NCI-H146 treated with DMSO at 0.1 percent for 48 hours (cell line): ENCODE data around the gene WWTR1.

Experiments used
- DNase-seq: peaks from one replicate; lab custom pipeline; 2025; ENCODE audit not compliant: unreplicated experiment; lab: John Stamatoyannopoulos, UW

The WWTR1 gene

GRCh38 chr3:149571381-149571780, 86.4 kb downstream of the WWTR1 start:
- DNase-seq: no peak

GRCh38 chr3:149570016-149570415, 87.8 kb downstream of the WWTR1 start:
- no peak for DNase-seq

DNA sequence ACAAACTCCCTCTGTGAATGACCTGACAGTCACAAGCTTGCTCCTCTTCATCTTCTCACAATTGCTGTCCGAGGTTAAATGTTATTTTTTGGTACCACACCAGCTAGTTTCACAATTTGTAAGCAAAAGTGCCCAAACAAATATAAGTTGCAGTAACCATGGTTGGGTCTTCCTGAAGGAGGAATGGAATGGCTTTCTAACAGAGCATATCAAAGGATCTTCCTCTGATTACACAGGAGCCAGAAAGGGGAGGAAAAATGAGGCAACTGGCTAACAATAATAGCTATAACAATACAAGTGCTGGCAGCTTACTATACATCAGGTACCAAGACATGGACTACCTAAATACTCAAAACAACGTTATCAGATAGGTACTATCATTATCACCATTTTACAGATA, 90.4 kb downstream of the WWTR1 start:
- no peak for DNase-seq

GRCh38 chr3:149566292-149566975, 91.4 kb downstream of the WWTR1 start:
- DNase-seq: no peak

GRCh38 chr3:149564079-149564478, 93.7 kb downstream of the WWTR1 start:
- DNase-seq: no peak

DNA sequence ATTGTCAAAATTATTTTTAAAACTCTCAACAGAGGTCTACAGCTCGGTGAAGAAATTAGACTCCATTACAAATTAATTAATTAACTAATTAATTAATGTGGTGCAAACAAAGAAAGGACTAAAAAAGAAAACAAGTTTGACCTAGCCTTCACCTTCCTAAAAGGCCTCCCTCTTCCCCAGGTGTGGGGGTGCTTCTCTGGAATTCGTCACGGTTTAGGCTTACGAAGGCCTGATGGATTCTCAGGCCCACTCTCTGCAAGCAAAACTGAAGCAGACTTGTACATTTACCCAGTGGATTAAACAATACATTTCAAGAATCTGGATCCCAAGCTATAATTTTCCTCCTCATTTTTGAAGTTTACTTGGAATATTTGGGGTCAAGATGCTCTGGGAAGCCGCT, 94.7 kb downstream of the WWTR1 start:
- DNase-seq: no peak

DNA sequence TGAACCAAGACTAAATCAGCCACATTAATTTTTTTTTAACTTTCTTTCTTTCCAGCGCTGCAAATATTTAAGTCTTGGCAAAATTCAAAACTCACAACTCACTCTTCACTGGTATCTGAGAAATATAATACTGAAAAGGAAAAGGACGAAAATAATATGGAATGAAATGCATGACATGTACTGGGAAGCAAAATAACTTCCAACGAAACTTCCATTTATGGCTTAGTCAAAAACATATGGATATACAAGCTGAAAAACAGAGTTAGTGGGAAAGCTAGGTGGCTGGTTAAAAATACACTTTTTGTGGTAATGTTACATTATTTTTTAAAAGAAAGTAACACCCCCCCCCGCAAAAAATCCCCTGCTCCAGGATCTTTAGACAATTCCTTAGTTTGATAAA, 97.2 kb downstream of the WWTR1 start:
- no peak for DNase-seq

DNA sequence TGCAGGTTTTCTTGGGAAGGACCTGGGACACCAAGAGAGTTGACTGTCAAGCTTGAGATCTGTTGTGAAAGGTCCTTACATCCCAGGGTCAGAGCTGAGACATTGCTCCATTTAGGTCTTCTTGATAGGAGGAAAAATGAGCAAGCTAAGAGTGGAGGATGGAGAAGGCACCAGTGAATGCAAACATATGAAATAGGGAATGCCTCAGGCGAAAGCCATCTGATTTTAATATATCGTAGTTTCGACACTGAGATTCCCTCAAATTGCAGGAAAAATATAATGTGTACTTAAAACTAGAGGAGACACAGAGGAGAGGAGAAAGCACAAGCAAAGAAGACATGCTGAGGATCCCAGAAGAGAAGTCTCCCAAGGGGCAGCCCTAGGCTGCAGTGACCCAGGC, 97.8 kb downstream of the WWTR1 start:
- no peak for DNase-seq

DNA sequence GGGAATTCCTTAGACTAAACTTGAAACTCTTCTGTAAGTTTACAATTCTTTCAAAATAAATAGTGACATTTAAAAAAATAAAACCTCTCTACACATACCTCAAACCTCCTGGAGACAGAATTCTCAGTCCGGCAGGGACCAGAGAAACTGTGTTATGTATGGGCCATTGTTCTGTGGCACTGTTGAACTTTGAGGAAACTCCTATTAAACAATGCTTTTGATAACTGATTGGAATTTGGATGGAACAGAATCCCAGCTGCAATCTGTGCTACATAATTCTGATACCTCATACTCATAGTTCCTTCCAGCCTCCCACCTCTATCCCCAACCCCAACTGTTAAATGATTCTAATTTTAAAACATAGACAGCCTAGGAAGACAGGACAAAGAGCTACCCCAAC, 98.3 kb downstream of the WWTR1 start:
- DNase-seq: no peak

- DNase-seq: no peak
Observed at GRCh38 chr3:149555927-149556326, 101.9 kb downstream of the WWTR1 start.

- DNase-seq: no peak
Observed at GRCh38 chr3:149554826-149555225, 103.0 kb downstream of the WWTR1 start.

- DNase-seq: no peak
Observed at GRCh38 chr3:149553781-149554451, 103.9 kb downstream of the WWTR1 start.

GRCh38 chr3:149552700-149553099, 105.1 kb downstream of the WWTR1 start:
- no peak for DNase-seq

DNA sequence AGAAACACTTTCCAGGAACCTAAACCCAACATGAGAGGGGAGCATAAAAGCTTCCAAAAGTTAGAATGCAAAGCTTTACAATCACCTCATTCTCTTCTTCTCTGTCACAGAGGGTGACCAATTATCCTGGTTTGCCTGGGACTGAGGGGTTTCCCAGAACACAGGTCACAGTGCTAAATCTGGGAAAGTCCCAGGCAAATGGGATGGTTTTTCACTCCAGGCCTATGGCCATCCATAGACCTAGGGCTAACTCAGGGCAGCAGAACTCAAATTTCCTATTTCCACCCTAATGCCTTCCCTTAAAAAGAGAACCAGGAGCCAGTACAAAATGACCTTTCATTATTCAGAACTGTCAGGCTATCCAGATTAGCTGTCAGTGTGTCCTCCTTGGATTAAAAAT, 106.3 kb downstream of the WWTR1 start:
- DNase-seq: no peak

- DNase-seq: no peak
Observed at GRCh38 chr3:149548669-149549065, 109.2 kb downstream of the WWTR1 start.

GRCh38 chr3:149547954-149548668, 109.7 kb downstream of the WWTR1 start:
- DNase-seq: no peak

GRCh38 chr3:149547413-149547812, 110.4 kb downstream of the WWTR1 start:
- DNase-seq: no peak

- no peak for DNase-seq
Observed at GRCh38 chr3:149545049-149545448, 112.8 kb downstream of the WWTR1 start.

- no peak for DNase-seq
Observed at GRCh38 chr3:149542375-149543312, 115.2 kb downstream of the WWTR1 start.

- DNase-seq: no peak
Observed at GRCh38 chr3:149541091-149541491, 116.7 kb downstream of the WWTR1 start.

- DNase-seq: no peak
Observed at GRCh38 chr3:149538371-149538770, 119.5 kb downstream of the WWTR1 start.
